T-helper 1 cell (primary cell): ENCODE data around the gene PGM2L1.
"Not testable (repeated sequence)": the region's sequence is repeated elsewhere in the genome, so short reads cannot be mapped to it uniquely, and the experiment has no call there.

Source experiments
- DNase-seq, 5 donors: peaks; one replicate each; pipeline ENCODE4 v3.0.0-alpha.2; 2012 to 2020
- total RNA-seq, 4 donors: gene quantifications; one replicate each; lab custom pipeline; 2026; lab: John Stamatoyannopoulos, UW

The PGM2L1 gene
- 15.8 to 31.4 (median 19.6) reads per million in 4 donors for total RNA-seq

- DNase-seq: peak; percentile 82 to 96 (median 90)
These were observed at the start of gene PGM2L1 for GRCh38 chr11:74398244-74399159. Gene PGM2L1 (minus strand): TSS chr11:74398433. CDS start chr11:74398161, 272 bp downstream.

- no peak for DNase-seq
These were observed 49.5 kb upstream of the PGM2L1 start for GRCh38 chr11:74447720-74448119.

GRCh38 chr11:74446532-74446938, 48.3 kb upstream of the PGM2L1 start:
- no peak for DNase-seq

GRCh38 chr11:74444173-74444826, 46.1 kb upstream of the PGM2L1 start:
- DNase-seq: no peak

GRCh38 chr11:74443071-74443864, 45.0 kb upstream of the PGM2L1 start:
- no peak for DNase-seq

GRCh38 chr11:74442636-74443035, 44.4 kb upstream of the PGM2L1 start:
- DNase-seq: no peak

GRCh38 chr11:74438681-74439080, 40.4 kb upstream of the PGM2L1 start:
- DNase-seq: no peak

- no peak for DNase-seq
These were observed 39.3 kb upstream of the PGM2L1 start for GRCh38 chr11:74437441-74438042.

- DNase-seq: no peak
These were observed 36.3 kb upstream of the PGM2L1 start for GRCh38 chr11:74434528-74434927.

GRCh38 chr11:74429205-74429604, 31.0 kb upstream of the PGM2L1 start:
- DNase-seq: no peak

- DNase-seq: no peak
These were observed 29.2 kb upstream of the PGM2L1 start for GRCh38 chr11:74427384-74427886.

- DNase-seq: no peak
These were observed 26.9 kb upstream of the PGM2L1 start for GRCh38 chr11:74425100-74425499.

GRCh38 chr11:74418509-74418895, 20.3 kb upstream of the PGM2L1 start:
- no peak for DNase-seq

- no peak for DNase-seq
These were observed 19.8 kb upstream of the PGM2L1 start for GRCh38 chr11:74417860-74418508.

- no peak for DNase-seq
These were observed 19.2 kb upstream of the PGM2L1 start for GRCh38 chr11:74417379-74417804.

GRCh38 chr11:74416974-74417373, 18.7 kb upstream of the PGM2L1 start:
- DNase-seq: not testable (repeated sequence)

- DNase-seq: no peak
These were observed 14.6 kb upstream of the PGM2L1 start for GRCh38 chr11:74412733-74413359.

- DNase-seq: no peak
These were observed 14.1 kb upstream of the PGM2L1 start for GRCh38 chr11:74412321-74412720.

GRCh38 chr11:74409633-74410032, 11.4 kb upstream of the PGM2L1 start:
- DNase-seq: no peak

GRCh38 chr11:74403607-74404321, 5.5 kb upstream of the PGM2L1 start:
- no peak for DNase-seq

- DNase-seq: no peak
These were observed 2.4 kb upstream of the PGM2L1 start for GRCh38 chr11:74400606-74401005.
